ENCODE results near the gene RAB37. TPM values are rescaled to one million over a fixed set of nuclear protein-coding genes. Genes with fewer than 3 reads are reported as not detected.

Gene RAB37
- total and polyA plus RNA-seq, 2 of the 13 experiments (the other 11 are each of a cell fraction or from before 2014, with no cell fraction given) = 0.91 to 3.7 TPM

DNA sequence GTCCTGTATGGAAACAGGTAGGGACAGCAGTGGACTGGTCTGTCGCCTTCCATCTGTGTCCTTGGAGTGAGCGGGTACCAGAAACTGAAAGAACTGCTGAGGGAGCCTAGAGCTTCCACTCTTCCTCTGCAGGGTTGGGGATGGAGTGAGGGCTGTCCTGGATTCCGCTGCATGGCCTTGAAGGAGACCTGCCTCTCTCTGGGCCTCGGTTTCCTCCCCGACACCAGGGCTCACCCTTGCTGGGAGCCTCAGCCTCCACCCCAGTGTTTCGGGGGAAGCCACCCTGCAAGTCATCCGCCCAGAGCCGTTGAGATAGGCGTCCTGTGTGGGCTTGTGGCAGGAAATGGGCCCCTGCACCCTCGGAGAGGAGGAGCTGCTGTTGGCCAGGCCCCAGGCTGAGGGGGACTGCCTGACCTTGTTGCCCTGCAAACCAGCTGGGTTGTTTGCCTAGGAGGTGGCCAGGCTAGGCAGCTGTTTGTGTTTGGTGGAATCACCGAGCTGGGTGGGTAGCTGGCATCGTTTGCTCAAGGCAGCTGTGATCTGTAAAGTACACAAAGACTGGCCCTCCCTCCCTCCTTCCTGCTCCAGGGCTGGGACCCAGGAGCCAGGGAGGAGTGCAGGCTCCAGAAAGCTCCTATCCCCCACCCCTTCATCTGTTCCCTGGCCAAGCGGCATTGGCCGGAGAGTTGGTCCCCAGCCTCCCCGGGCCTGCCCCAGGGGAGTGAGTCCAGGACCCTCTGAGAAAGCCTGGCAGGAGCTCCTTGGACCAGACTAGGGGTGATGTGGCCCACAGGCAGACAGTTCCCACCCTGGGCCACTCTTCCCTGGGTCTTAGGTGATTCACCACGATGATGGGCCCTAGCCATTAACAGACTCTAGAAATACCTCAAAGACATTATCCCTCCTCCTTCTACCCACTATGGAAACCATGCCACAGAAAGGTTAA is 1.3 kb downstream of the RAB37 start (continued):
- TF ChIP-seq, protein P1, sequence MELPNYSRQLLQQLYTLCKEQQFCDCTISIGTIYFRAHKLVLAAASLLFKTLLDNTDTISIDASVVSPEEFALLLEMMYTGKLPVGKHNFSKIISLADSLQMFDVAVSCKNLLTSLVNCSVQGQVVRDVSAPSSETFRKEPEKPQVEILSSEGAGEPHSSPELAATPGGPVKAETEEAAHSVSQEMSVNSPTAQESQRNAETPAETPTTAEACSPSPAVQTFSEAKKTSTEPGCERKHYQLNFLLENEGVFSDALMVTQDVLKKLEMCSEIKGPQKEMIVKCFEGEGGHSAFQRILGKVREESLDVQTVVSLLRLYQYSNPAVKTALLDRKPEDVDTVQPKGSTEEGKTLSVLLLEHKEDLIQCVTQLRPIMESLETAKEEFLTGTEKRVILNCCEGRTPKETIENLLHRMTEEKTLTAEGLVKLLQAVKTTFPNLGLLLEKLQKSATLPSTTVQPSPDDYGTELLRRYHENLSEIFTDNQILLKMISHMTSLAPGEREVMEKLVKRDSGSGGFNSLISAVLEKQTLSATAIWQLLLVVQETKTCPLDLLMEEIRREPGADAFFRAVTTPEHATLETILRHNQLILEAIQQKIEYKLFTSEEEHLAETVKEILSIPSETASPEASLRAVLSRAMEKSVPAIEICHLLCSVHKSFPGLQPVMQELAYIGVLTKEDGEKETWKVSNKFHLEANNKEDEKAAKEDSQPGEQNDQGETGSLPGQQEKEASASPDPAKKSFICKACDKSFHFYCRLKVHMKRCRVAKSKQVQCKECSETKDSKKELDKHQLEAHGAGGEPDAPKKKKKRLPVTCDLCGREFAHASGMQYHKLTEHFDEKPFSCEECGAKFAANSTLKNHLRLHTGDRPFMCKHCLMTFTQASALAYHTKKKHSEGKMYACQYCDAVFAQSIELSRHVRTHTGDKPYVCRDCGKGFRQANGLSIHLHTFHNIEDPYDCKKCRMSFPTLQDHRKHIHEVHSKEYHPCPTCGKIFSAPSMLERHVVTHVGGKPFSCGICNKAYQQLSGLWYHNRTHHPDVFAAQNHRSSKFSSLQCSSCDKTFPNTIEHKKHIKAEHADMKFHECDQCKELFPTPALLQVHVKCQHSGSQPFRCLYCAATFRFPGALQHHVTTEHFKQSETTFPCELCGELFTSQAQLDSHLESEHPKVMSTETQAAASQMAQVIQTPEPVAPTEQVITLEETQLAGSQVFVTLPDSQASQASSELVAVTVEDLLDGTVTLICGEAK (IDR thresholded peaks at IDR 0.05) = no peak
- TF ChIP-seq, protein P1 (CRISPR knock-in tag; IDR thresholded peaks at IDR 0.05) = 0 out of 2 replicates have a peak, but pooled peaks have one; percentile 9
- TF ChIP-seq ZNF713 (CRISPR knock-in tag; IDR thresholded peaks at IDR 0.05) (no peak), ZIK1 (CRISPR knock-in tag; IDR thresholded peaks at IDR 0.05; ENCODE audit: borderline replicate concordance, low read depth) (0 out of 2 replicates have a peak, but pooled peaks have one; percentile 10), ASH2L (IDR thresholded peaks at IDR 0.05; ENCODE audit: insufficient read length, low read depth, low read length) (no peak), ZFAT (CRISPR knock-in tag; conservative IDR thresholded peaks at IDR 0.05) (no peak), ZMYM4 (CRISPR knock-in tag; IDR thresholded peaks at IDR 0.05) (peak; percentile 39; the same call in 1 of the 2 replicates), HNF4G (IDR thresholded peaks at IDR 0.05; ENCODE audit: borderline replicate concordance, low read depth, low read length) (peak; percentile 26; the same call in 1 of the 2 replicates), HNF4G (CRISPR knock-in tag; IDR thresholded peaks at IDR 0.05; ENCODE audit: borderline replicate concordance, low read depth) (no peak; the same call in 1 of the 2 replicates), RCOR2 (CRISPR knock-in tag; IDR thresholded peaks at IDR 0.05) (peak; percentile 62; the same call in 1 of the 2 replicates), SIN3B (IDR thresholded peaks at IDR 0.05; ENCODE audit: low read length) (no peak), ZNF709 (CRISPR knock-in tag; IDR thresholded peaks at IDR 0.05) (0 out of 2 replicates have a peak, but pooled peaks have one; percentile 35), SNRNP70 (IDR thresholded peaks at IDR 0.05; ENCODE audit: low read depth, low read length) (no peak), MEIS2 (CRISPR knock-in tag; IDR thresholded peaks at IDR 0.05) (no peak), ZBTB38 (CRISPR knock-in tag; IDR thresholded peaks at IDR 0.05) (no peak), ZNF772 (CRISPR knock-in tag; IDR thresholded peaks at IDR 0.05) (peak; percentile 65), ZNF24 (IDR thresholded peaks at IDR 0.05) (no peak)
- TF ChIP-seq, protein P2, sequence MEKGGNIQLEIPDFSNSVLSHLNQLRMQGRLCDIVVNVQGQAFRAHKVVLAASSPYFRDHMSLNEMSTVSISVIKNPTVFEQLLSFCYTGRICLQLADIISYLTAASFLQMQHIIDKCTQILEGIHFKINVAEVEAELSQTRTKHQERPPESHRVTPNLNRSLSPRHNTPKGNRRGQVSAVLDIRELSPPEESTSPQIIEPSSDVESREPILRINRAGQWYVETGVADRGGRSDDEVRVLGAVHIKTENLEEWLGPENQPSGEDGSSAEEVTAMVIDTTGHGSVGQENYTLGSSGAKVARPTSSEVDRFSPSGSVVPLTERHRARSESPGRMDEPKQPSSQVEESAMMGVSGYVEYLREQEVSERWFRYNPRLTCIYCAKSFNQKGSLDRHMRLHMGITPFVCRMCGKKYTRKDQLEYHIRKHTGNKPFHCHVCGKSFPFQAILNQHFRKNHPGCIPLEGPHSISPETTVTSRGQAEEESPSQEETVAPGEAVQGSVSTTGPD (CRISPR knock-in tag; IDR thresholded peaks at IDR 0.05) = peak; percentile 91
- TF ChIP-seq, protein P3, sequence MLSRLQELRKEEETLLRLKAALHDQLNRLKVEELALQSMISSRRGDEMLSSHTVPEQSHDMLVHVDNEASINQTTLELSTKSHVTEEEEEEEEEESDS (CRISPR knock-in tag; IDR thresholded peaks at IDR 0.05; ENCODE audit: borderline replicate concordance) = no peak

All from HepG2 (cell line).